Pancreas (tissue), 10 donors: ENCODE measurements around the gene FGFR4. TPM values are rescaled to one million over a fixed set of nuclear protein-coding genes. Genes with fewer than 3 reads are reported as not detected.

ENCODE experiments used
- ATAC-seq, 4 donors: fragments of 200-7000 bp; cut with Tn5 transposase; one replicate each; pipeline versions ENCODE4 v1.8.0 to v1.9.1; 2020; ENCODE audit warnings: mild to moderate bottlenecking in 4 of 4, moderate library complexity in 4 of 4
- DNase-seq, 6 donors: peaks; one replicate each; pipeline ENCODE4 v3.0.0-alpha.2; 2020
- FAIRE-seq: peaks from 2 replicates; lab custom pipeline; 2012; peaks lifted over from hg19 to GRCh38; lab: Jason Lieb, UNC
- H3K27ac ChIP-seq, 4 donors: fragments of 200-600 bp; sonication (generic); 1 replicate in 3 of 4; 2 replicates in 1 of 4; pipeline versions ENCODE4 v1.5.0 to v1.8.0; 2020
- H3K27me3 ChIP-seq, 4 donors: fragments of 200-600 bp; one replicate each; pipeline ENCODE4 v1.8.0; 2021
- H3K36me3 ChIP-seq, 3 donors: fragments of 200-600 bp; sonication (generic) in 1 of 3; one replicate each; pipeline versions ENCODE4 v1.5.0 to v1.8.0; 2020 to 2021
- H3K4me1 ChIP-seq, 3 donors: fragments of 200-600 bp; one replicate each; pipeline ENCODE4 v1.8.0; 2021
- H3K4me3 ChIP-seq, 4 donors: fragments of 200-600 bp; sonication (generic) in 2 of 4; one replicate each; pipeline versions ENCODE4 v1.5.0 to v1.8.0; 2020 to 2021
- H3K9me3 ChIP-seq, 4 donors: fragments of 200-600 bp; one replicate each; pipeline ENCODE4 v1.8.0; 2021
- CTCF ChIP-seq, 4 donors: fragments of 200-600 bp; sonication (generic) in 3 of 4; IDR thresholded peaks; one replicate each; pipeline versions ENCODE4 v1.5.0 to v1.8.0; 2021; ENCODE audit warnings: antibody characterized with exemption in 4 of 4
- WGBS, 2 donors: extraction: QIAGEN DNeasy Blood & Tissue Kit; methylation state at CpG; one replicate each; pipeline ENCODE4 v1.1.7; 2013; 5-methylcytosine and 5-hydroxymethylcytosine counted together
- intact Hi-C, 3 donors: fragments of 100-400 bp; cut with DNase I; formaldehyde crosslinking; loops; one replicate each; pipeline versions ENCODE4 v1.11.1 to v1.14.2; 2022
- polyA plus RNA-seq, 2 donors: library from polyadenylated mRNA; stranded (reverse); fragments of 200-250 nt; gene quantifications; one replicate each; pipeline ENCODE4 v1.2.3, GENCODE V29; 2013
- total RNA-seq, 6 donors: library from RNA; stranded (reverse); fragmentation: NEBNext Ultra II Directional in 4 of 6; extraction: Animal tissue kit (Norgen Biotek cat#: 25700) in 4 of 6; gene quantifications; one replicate each; pipeline versions ENCODE4 v1.2.1 to v1.2.4, GENCODE V29; 2021 to 2023
- donor health status: healthy with polysubstance abuse.
- donor health status: DM: no; HTN: no; CAD: no; lungs with moderate emphysema.
- donor health status: DM: no; HTN: no; CAD: no.
- donor health status: control.
- donor health status: control.
- donor health status: Bipolar disorder and iron deficiency.
- donor health status: DM: yes; HTN: yes; CAD: no.
- donor health status: DM: no; HTN: no; CAD: no.
- donor health status: DM: no; HTN: no; CAD: no.
- donor health status: DM: yes; HTN: yes; CAD: no.

Gene FGFR4
- total and polyA plus RNA-seq, 8 donors = 23.5 to 105 (median 32.7) TPM

- intact Hi-C loops = no loop called here
- no peak for TF ChIP-seq CTCF (IDR thresholded peaks at IDR 0.05)
- Histone ChIP-seq H3K27me3 (no peaks in the 10 kb centered on the region), H3K27ac (no peak overlapping the region), H3K4me3 (no peak overlapping the region), H3K36me3 (peaks cover 0 to 6% (median 0%) of the 10 kb centered on the region in 3 donors), H3K4me1 (no peaks in the 10 kb centered on the region), H3K9me3 (no peaks in the 10 kb centered on the region)
- ATAC-seq (no peak), FAIRE-seq (no peak), DNase-seq (no peak)
- WGBS, 2 donors = 95 to 97% methylated on average over 5 of the region's 5 CpGs
These were observed 19.2 kb upstream of the FGFR4 start for GRCh38 chr5:177067503-177067902.

- no peaks in the 10 kb centered on the region for H3K9me3 ChIP-seq
- FAIRE-seq (no peak), DNase-seq (no peak), ATAC-seq (peak in 1 of 4 donors; percentile 5)
- intact Hi-C loops = loop anchor here in 2 of 3 donors (5.0 kb wide), 1 partner anchor 42 kb away; no protein-coding TSS in a partner anchor
- no peak for TF ChIP-seq CTCF (IDR thresholded peaks at IDR 0.05)
- 90 to 91% methylated on average over 6 of the region's 6 CpGs for WGBS, 2 donors
- no peaks in the 10 kb centered on the region for H3K27me3 ChIP-seq
- H3K36me3 ChIP-seq = no peaks in the 10 kb centered on the region
- H3K27ac ChIP-seq = no peak overlapping the region
- no peak overlapping the region for H3K4me3 ChIP-seq
- no peaks in the 10 kb centered on the region for H3K4me1 ChIP-seq
These were observed 16.1 kb upstream of the FGFR4 start for GRCh38 chr5:177070536-177071191.

GRCh38 chr5:177071666-177072385 is 14.9 kb upstream of the FGFR4 start:
- intact Hi-C loops = loop anchor here in 2 of 3 donors (5.0 kb wide), 1 partner anchor 40 kb away; no protein-coding TSS in a partner anchor

GRCh38 chr5:177077335-177077734 is 9.4 kb upstream of the FGFR4 start:
- Histone ChIP-seq H3K4me1 (no peaks in the 10 kb centered on the region), H3K27ac (no peak overlapping the region), H3K9me3 (no peaks in the 10 kb centered on the region), H3K27me3 (no peaks in the 10 kb centered on the region), H3K36me3 (no peaks in the 10 kb centered on the region), H3K4me3 (no peak overlapping the region)
- 95 to 100% methylated on average over 2 of the region's 2 CpGs for WGBS, 2 donors
- ATAC-seq (no peak), DNase-seq (no peak), FAIRE-seq (no peak)
- no peak for TF ChIP-seq CTCF (IDR thresholded peaks at IDR 0.05)
- intact Hi-C loops = no loop called here

More at GRCh38 chr5:177071666-177072385, 14.9 kb upstream of the FGFR4 start:
- ATAC-seq (peak; percentile 78 to 96 (median 91)), FAIRE-seq (peak; percentile 56), DNase-seq (peak in 3 of 6 donors; percentile 59 to 79 (median 68))
- Histone ChIP-seq H3K9me3 (no peaks in the 10 kb centered on the region), H3K4me3 (no peak overlapping the region), H3K4me1 (no peaks in the 10 kb centered on the region), H3K27ac (no peak overlapping the region), H3K36me3 (no peaks in the 10 kb centered on the region), H3K27me3 (no peaks in the 10 kb centered on the region)
- WGBS, 2 donors = 15 to 18% methylated on average over 5 of the region's 6 CpGs
- peak; percentile 67 to 93 (median 82) for TF ChIP-seq CTCF (IDR thresholded peaks at IDR 0.05)
